Measurements from ENCODE around the gene CHRM3.

The CHRM3 gene

DNA sequence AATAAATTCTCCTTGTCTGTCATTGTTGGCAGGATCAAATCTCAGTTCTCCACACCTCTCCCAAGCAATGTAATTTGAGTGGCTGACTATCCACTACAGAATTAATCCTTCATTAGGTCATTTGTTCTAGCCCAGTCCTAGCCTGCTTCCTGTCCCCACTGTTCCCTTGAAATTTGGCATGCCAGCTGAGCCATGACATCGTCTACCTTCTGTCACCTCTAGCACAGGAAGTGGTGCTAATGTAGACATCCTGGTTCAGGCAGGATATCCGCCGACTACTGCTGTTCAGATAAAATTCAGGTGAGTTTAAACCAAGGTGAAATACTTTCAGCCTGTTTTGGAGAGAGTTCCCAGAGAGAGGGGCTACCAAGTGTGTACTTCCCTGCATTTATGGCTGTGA, 5.9 kb downstream of the CHRM3 start:
- H3K4me3 ChIP-seq (ENCODE audit: low read depth, low read length): no peak overlapping the region
- DNase-seq (ENCODE audit: low read depth): no peak

DNA sequence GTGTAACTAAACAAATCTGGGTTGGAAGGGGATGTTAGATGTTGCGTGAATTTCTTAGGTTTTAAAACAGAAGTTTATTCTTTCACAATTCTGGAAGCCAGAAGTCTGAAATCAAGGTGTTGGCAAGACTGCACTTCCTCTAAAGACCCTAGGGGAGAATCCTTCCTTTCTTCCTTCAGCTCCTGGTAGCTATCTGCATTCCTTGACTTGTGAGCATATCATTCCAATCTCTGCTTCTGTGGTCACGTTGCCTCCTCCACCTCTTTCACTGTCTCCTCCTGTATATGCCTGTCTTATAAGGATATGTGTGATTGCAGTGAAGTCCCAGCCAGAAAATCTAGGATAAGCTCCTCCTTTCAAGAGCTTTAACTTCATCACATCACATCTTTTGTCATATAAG, 7.7 kb downstream of the CHRM3 start:
- no peak overlapping the region for H3K4me3 ChIP-seq (ENCODE audit: low read depth, low read length)
- DNase-seq (ENCODE audit: low read depth): no peak

DNA sequence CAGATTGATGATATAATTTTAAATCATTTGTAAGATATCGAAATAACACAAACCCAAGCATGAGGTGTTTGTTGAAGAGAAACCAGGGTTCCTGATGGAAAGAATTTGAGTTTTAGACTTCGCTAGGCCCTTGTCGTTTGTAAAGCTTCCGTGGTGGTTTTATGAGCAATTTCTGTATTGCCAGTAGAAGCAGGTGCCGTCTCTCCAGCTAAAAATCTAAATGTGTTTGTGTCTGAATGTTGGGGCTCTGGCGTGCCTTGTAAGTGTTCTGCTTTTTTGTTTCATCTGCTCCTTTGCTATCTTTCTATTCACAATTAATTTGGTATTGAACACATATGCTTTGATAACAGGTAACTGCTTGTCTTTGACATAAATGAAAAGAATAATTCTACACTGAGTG, 27.5 kb downstream of the CHRM3 start:
- DNase-seq (ENCODE audit: low read depth): no peak
- no peak overlapping the region for H3K4me3 ChIP-seq (ENCODE audit: low read depth, low read length)

DNA sequence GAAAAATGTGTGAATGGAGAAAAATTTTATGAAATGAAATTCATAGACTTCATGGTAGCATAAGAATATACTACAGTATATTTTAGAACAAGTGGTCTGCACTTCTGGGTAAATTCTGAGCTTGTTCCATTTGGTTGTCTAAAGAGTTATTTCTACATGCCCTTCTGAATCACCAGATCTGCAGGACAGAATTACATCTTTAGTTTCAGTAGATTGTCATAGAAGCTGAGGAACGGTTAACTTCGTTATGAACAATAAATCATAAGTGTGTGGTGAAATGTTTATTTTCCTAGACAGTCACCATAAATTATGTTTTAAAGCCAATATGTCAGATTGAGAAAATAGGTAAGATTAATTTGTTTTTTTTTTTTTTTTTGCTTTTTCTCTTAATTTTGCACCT, 30.9 kb downstream of the CHRM3 start:
- DNase-seq (ENCODE audit: low read depth): no peak
- no peak overlapping the region for H3K4me3 ChIP-seq (ENCODE audit: low read depth, low read length)

DNA sequence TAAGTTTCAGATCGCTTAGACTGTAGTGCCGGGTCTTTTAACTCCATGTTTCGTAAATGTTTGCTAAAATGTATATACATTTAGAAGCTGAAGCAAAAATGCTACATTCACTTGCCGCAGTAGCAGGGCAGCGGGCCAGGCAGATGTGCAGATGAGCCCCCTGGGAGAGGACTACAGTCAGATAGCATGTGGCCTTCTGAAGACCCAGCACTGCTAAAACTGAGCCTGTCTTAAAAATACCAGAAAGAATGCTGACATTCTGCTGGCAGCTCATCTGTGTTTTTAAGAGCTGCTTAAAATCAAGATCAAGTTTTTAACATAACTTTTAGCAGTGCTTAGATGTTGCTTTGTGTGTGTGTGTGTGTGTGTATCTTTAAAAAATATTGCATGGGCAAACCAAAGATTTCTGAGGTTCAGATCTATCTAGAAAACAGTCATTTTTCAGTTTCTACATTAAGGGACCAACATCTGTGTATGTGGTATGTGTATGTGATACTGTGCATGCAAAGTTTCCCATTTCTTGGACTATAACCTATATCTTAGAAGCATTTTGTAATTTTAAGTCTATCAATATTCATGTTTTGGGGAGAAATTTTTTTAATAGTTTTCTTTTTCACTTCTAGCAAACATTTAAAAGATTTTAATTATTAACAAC, 31.7 kb downstream of the CHRM3 start:
- no peak overlapping the region for H3K4me3 ChIP-seq (ENCODE audit: low read depth, low read length)

DNA sequence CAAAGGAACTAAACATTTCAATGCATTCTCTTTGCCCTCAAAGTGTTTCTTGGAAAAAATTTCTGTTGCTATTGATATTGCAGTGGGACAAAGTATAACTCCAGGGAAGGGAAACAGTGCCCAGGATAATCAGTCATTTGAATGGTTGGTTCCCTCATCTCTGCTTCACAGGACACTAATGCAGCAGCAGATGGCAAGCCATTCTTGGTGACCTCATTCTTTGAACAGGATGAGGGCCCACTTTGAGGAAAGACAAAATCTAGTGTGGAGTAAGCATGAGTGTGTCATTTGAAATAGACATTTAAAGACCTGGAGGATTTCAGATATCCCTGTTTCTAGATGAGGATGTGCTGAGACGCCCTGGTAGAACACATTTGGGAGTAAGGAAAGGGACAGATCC, 32.3 kb downstream of the CHRM3 start:
- H3K4me3 ChIP-seq (ENCODE audit: low read depth, low read length): no peak overlapping the region
- DNase-seq (ENCODE audit: low read depth): no peak

More for the DNA sequence above, 31.7 kb downstream of the CHRM3 start:
- DNase-seq (ENCODE audit: low read depth): no peak

DNA sequence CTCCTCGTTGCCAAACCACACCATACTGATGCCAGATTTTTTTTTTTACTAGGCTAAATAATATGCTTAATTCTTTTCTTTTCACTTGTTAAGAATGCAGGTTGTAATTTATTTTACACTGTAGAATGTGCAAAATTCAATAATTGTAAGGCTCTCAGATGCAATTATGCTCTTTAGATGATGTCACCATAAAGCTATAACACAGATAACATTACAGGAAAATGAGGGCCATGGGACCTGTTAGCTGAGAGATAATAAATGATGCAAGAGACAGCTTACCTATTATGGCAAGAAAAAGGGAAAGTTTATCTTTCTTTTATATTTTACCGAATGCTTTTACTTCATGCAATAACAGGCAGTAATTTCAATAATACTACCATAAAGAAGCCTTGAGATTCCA, 35.4 kb downstream of the CHRM3 start:
- DNase-seq (ENCODE audit: low read depth): no peak
- H3K4me3 ChIP-seq (ENCODE audit: low read depth, low read length): no peak overlapping the region

DNA sequence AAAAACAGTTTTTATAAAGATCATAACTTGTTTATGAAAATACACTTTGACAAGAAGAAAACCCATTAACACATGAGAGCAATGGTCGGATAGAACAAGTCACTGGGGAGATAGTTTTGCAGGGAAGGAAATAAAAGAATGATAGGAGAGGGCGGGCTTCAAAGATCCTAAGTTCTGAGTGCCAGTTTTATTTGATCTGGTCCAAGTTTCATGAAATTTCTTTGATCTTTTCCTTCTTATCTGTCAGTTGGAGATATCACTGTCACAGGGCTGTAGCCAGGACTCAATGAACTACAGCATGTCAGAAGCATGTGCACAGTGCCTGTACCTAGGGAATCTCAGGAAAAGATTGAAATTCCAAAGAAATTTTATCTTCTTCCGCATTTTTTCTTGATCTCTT, 36.5 kb downstream of the CHRM3 start:
- no peak overlapping the region for H3K4me3 ChIP-seq (ENCODE audit: low read depth, low read length)
- DNase-seq (ENCODE audit: low read depth): no peak

DNA sequence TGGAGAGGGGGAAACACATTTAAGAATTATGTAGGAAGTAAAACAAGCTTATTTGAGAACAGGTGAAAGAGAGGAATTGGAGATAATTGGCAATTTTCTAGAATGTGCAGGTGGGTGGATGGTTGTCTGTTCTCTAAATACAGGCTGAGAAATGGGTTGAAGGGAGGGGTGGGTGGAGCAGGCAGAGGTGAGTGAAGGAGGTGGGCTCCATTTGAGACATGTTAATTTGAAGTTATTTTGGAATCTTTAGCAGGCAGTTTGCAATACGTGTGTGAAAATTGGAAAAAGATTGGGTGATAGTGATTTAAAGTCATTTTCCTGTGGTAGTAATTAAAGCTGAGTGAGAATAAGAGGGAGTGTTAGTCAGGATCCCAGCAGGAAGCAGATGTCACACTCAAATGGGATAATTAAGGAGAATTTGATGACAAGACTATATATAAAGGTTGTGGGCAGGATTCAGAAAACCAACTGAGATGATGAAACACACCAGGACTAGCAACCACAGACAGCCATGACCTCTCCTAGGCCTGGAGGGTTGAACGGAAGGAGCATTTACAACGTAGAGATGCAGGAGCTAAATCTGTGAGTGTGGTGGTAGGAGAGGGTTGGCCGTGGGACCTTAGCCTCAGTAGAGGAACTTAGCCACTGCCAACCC, 40.6 kb downstream of the CHRM3 start:
- H3K4me3 ChIP-seq (ENCODE audit: low read depth, low read length): no peak overlapping the region
- DNase-seq (ENCODE audit: low read depth): no peak

DNA sequence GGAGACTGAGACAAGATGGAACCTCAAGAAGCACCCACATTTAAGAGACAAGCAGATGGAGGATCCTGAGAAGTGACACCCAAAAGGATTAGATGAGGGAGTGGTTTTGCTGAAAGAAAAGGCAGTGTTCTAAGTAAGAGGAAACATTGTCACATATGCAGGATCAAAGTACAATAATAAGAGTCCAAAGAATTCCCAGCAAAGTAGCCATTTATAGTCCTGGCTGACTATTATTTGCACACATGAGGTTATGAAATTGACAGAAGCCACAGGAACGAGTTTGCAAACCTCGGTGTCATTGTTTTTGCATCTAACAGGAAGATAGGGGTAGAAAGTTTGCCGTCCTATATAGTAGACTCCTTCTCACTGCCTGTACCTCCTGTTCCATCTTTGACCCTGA, 41.3 kb downstream of the CHRM3 start:
- H3K4me3 ChIP-seq (ENCODE audit: low read depth, low read length): no peak overlapping the region
- no peak for DNase-seq (ENCODE audit: low read depth)

DNA sequence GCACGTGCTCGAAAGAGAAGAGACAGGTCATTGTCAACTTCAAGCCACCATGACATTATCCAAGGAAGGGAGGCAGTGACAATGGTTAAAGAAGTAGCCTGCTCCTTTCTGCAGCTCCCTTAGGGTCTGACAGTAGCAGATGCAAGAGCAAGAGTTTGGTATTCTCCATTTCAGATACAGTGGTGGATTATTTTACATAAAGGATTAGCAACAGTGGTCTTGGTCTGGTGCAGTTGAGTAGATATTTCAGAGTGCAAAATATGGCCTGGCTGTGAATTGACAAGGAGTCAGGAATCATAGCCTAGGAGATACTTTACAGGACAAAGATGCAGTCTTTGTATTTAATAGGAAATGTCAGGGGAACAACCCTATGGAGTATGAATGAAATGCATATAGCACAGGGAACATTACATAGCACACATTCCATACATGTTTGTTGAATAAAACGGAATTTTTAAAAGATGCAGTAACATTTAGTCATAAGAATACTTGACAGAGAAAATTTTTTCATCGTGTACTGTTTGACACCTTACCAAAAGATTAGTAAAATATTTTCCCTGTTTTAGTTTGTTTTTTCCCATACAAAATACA, 41.8 kb downstream of the CHRM3 start:
- H3K4me3 ChIP-seq (ENCODE audit: low read depth, low read length): no peak overlapping the region
- no peak for DNase-seq (ENCODE audit: low read depth)

DNA sequence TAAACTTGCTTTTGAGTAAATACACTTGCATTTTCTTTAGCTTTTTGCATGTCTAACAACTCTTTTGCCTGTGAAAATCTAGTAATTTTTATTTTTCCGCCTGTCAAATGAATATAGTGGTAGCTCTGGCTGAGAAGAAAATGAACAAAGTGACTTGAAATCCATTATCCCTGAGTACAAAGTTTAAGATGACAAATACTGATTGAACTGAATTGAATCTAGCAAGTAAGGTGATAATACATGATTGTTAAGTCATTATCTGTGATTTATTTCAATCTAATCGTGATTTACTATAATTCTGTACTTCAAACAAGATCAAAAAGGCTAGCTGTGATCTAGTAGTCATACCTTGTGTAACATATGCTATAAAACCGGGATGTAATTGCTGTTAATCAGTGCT, 42.8 kb downstream of the CHRM3 start:
- no peak overlapping the region for H3K4me3 ChIP-seq (ENCODE audit: low read depth, low read length)
- DNase-seq (ENCODE audit: low read depth): no peak

DNA sequence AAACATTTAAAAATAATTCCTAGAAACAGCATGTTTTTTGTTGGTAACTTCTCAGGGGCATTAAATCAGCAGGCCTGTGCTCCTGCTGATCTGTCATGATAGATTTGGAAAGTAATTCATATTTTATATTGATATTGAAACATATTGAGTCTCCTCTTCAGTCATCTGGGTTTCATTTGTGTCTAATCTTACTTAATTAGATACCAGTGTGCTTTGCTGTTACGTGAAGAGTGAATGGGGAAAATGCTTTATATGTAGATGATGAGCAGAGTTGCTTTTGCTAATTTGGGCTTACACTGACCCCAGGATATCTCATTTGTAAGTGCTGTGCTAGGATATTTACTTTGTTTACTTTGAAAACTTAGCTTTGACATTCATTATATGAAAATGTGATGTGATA, 45.9 kb downstream of the CHRM3 start:
- H3K4me3 ChIP-seq (ENCODE audit: low read depth, low read length): no peak overlapping the region
- DNase-seq (ENCODE audit: low read depth): no peak

DNA sequence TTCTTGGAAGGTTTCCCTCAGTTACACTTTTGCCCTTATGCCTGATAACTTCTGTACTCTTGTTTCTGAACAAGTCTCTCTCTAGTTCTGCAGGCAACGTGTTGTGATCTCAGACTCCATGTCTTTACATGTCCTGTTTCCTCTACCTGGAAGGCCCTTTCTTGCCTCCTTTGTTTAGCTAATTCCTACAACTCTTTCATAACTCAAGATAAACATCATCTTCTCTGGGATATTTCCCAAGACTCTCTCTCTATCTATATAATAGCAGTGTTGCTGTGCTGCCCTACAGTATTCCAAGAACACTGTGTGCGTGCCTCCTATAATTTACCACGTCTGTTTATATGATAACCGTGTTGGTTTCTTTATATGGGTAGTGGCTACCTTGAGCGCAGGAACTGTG, 47.8 kb downstream of the CHRM3 start:
- no peak overlapping the region for H3K4me3 ChIP-seq (ENCODE audit: low read depth, low read length)

More for the DNA sequence above, 47.8 kb downstream of the CHRM3 start:
- no peak for DNase-seq (ENCODE audit: low read depth)

Data from skeletal muscle cell (primary cell).